Measurements from ENCODE around the gene RHOJ.
"Not testable (repeated sequence)": the region's sequence is repeated elsewhere in the genome, so short reads cannot be mapped to it uniquely, and the experiment has no call there.

RHOJ gene

DNA sequence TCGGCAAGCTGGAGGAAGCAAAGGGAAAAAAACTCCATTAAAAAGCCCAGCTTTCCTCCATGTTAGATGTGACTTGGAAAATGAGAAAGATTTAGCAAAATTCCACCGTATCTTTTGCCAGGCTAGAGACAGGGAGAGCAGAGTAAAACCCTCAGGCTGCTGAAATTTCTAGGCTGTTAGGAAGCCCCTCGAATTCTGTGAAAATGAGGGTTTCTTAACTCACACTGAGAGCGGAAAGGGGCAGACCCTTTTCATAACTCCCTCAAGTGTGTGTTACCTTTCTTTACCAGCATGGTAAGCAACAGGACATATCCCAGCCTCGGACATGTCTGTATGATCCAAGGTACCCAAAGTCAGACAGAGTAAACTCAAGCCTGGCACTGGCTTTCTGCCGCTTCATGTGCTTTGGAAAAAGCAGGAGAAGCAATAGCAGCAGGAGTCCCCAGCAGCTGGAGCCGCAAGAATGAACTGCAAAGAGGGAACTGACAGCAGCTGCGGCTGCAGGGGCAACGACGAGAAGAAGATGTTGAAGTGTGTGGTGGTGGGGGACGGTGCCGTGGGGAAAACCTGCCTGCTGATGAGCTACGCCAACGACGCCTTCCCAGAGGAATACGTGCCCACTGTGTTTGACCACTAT is at the start of gene RHOJ:
Gene RHOJ (plus strand): TSS at position 37 of the 637 bp plus-strand sequence. CDS start 427 bp downstream, at position 464.
- no peak for DNase-seq

DNA sequence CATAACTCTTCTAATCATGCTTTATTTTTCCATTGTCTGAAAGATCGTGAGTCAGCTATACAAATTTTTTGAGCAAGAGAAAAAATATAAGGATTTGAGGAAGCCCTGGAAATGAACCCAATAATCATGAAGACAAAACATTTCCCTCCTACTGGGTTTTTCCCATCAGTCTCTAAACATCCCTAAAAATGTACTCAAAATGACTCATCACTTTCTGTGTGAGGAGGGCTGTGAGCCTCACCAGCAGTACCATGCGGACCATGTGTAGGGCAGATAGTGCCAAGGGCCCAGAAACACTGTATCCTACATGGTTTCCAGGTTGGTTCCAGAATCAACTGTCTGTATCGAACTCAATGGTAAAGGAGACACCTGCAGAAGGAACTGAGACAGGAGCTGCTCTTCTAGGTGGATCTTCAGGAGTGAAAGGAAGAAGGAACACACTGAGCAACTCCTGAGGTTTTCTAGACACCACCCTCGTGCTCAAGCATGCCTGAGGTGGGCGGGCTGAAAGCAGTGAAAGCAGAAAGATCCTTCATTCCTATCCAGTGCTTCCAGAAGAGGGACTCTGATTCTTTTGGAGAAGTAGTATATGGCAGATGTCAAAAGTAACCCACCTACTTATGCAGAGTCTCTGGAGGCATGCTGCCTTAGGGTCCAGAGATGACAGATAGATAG is 48.6 kb upstream of the RHOJ start:
- DNase-seq: no peak

DNA sequence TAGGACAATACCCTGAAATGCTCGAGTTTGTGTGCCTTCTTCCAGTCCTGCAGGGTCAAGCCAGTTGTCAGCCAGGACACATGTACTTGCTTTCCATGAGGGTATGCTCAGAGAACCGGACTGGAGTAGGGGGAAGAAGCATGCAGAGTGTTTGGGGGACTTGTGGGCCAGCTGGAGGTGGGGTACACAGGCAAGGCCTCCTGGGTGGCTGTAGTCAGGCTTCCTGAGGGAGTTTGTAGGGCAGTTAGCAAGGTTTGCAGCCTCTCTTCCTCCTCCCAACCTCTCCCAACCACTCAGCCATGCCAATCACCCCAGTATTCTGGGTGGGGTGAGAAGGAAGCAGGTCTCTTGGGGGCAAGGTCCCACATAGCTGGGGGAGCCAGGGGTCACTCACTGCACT is 47.0 kb upstream of the RHOJ start:
- no peak for DNase-seq

DNA sequence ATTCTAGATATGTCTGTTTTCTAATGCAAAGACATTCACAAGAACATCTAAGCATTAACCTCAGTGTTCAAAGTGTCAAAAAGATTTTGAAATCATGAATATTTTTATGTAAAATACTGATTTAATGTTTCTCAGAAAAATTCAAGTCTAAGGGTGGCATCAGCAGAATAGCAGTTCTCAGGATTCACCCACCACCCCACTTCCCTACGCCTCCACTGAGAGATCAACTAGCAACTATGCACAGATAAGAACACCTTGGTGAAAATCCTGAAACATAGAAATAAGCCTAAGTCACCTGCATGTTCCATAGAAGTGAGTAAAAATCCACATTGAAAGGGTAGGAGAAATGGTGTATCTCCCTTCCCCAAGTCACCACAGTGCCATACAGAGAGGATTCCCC is 40.9 kb upstream of the RHOJ start:
- no peak for DNase-seq

DNA sequence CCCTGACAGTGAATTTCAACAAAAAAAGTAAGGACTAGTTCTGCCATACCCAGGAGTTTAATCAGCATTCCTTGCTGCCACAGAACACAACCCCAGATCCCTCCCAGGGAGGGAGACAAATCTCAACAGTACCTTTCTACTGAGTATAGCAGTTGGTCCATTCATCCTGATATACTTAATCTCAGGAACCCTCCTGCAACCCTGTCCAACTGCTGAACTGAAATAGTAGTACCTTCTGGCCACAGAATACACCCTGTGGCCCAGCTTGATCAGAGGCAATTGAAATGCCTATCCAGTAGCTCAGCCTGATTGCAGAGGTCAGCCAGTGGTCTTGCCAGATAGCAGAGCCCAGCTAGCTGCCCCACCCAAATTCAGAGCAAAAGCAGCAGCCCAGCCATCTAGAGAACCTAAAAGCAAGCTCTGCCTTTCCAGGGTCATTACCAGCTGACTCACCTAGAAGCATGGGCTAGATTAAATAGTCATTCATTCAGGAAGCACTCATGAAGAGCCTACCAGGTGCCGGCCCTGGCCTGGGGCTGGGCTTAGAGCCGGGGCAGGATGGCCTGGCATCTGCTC is 40.0 kb upstream of the RHOJ start:
- no peak for DNase-seq

DNA sequence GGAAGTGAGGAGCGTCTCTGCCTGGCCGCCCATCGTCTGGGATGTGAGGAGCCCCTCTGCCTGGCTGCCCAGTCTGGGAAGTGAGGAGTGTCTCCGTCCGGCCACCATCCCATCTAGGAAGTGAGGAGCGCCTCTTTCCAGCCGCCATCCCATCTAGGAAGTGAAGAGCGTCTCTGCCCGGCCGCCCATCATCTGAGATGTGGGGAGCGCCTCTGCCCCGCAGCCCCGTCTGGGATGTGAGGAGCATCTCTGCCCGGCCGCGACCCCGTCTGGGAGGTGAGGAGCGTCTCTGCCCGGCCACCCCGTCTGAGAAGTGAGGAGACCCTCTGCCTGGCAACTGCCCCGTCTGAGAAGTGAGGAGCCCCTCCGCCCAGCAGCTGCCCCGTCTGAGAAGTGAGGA is 39.0 kb upstream of the RHOJ start:
- not testable (repeated sequence) for DNase-seq

DNA sequence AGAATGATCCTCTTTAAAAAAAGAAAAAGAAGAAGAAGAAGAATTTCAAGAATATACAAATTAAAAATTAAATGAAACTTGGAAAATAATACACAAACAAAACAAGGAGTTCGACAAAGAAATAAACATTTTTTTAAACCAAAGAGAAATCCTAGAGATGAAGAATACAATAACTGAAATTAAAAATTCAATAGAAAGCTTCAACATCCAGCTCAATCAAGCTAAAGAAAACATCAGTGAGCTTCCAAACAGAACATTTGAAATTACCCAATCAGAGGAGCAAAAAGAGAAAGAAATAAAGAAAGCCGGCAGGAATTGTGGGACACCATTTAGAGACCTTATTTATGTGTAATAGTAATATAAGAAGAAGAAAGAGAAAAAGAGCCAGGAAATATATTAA is 37.2 kb upstream of the RHOJ start:
- DNase-seq: no peak

DNA sequence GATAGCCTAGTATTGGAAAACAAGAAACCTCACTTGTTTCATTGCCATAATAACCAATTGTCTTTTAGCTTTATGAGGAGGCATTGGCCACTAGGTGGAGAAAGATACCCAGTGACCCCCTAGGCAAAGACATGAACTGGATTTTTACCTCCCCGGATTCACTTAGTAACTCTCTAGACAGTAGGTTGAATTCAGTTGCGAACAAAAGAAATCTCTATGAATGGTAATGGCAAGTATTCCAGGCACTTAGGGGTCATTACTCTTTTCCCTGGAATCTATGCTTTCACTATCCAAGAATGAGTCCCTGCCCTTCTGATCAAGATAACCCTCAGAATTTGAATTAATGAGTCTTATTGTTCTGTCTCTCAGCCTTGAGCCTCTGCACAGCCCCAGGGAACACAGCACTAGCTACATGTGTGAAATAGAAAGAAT is 29.5 kb upstream of the RHOJ start:
- DNase-seq: no peak

DNA sequence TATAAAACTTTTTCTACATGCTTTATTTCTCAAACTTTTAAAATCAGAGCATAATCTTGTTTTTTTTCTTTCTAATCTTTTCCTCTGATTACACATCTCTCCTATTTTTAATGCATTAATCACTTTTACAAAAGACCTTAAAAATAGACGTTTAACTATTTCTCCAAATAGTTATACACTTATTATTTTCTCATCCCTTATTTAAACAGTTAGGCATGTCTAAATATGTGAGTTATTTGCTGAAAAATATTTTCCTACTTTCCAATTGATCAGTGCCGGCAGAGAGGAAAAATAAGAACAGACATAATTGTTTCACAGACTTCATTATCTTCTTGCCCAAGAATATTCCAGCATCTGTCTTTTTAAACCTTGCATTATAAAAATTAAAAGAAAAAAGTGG is 28.7 kb upstream of the RHOJ start:
- DNase-seq: no peak

DNA sequence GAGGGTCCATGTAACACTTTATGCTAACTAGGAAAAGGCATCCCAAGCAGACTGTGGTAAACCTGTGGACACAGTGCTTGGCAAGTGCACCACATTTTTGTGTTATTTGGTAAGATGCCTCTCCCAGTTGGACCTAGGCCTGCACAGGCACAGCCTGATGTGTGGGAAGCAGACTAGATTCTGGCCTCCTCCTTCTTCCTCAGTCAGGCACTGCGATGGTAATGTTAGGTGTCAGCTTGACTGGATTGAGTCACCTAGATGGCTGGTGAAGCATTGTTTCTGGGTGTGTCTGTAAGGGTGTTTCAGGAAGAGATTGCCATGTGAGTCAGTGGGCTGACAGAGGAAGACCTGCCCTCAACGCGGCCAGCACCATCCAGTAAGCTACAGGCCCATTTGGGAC is 25.3 kb upstream of the RHOJ start:
- DNase-seq: no peak

DNA sequence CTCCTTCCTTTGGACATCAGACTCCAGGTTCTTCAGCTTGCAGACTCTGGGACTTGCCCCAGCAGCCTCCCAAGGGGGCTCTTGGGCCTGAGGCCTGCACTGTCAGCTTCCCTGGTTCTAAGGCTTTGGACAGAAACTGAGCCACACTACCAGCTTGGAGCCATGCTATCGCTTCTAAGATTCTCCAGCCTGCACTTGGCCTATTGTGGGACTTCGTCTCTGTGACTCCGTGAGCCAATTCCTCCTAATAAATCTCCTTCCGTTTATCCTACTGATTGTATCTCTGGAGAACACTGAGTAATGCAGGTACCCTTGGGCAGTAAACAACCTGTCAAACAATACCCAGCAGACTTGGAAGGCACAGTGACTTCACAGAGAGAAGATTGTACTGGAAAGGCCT is 24.9 kb upstream of the RHOJ start:
- DNase-seq: no peak

DNA sequence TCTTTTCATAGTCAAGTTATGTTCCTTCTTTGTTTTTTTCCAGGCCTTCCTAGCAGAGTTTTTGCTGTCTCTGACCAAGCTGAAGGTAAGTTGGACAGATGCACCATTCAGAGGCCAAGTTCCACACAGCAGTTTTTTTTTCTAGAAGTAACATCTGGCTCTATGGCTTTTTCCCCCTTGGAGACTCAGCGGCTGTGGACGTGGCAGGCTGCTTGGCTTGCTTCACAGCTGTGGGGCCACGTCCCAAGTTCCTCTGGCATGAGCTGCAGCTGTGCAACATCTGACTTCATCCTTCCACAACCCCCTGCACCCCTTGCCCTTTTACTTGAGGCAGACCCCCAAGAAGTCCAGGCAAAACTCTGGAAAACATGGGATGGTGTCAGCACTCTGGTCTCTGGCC is 24.2 kb upstream of the RHOJ start:
- DNase-seq: no peak

DNA sequence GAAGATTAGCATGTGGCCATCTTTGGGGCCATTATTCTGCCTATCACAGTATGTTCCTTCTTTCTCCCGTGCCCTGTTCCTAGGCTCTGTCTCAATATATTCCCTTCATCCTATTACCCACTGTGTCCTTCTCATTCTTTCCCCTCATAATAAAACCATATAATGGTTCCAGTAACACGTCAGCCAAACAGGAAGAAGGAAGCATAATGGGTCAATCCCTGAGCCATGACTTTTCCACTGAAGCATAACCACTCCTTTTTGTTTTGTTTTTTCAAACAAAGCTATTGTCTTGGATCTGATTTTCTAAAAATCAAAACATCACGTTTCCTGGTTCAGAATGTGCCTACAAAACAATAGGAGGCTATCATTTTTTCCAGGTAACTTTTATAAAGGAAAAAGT is 21.3 kb upstream of the RHOJ start:
- no peak for DNase-seq

DNA sequence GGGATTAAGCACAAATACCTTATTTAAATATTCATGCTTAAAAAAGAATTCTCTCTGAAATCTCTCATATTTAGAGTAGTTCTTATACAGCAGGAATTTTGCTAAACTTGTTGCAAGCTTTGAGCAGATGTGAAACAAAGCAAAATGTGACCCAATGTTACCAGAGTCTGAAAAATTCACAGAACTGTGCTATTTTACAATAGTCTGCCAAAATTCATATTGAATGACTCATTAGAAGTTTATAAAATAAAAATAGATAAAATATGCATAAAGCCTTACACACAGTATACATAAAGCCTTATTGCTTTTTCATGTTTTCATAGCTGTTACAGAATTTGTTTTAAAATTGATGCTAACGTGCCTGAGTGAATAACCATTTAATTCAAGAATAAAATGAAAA is 17.8 kb upstream of the RHOJ start:
- no peak for DNase-seq

DNA sequence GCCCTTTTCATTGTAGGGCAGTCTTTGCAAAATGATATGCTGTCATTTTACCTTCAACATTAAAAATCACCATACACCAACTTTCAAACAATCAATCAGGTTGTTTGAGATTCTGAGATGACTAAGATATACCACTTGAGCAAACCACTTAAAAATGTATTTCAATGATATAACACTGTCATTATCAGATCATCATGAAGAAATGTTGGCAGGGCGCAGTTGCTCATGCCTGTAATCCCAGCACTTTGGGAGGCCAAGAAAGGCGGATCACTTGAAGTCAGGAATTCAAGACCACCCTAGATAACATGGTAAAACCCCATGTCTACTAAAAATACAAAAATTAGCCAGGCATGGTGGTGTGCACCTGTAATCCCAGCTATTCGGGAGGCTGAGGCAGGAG is 13.0 kb upstream of the RHOJ start:
- DNase-seq: no peak

DNA sequence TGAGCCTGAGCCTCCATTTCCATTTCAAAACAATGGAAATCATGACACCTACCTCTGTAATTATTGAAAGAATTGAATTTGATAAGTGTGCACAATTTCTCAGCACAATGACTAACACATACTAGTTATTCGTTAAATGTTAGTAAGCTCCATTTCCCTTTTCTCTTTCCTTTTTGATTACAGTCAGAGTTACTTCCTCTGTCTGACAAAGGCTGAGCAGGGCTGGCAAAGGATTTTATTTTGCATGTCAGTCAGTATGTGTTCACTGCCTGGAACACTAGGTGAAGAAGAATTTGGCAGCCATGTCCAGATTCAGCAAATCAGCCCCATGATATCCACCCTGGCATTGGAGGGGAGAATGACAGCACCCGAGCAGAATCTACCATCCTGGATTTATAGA is 12.2 kb upstream of the RHOJ start:
- no peak for DNase-seq

DNA sequence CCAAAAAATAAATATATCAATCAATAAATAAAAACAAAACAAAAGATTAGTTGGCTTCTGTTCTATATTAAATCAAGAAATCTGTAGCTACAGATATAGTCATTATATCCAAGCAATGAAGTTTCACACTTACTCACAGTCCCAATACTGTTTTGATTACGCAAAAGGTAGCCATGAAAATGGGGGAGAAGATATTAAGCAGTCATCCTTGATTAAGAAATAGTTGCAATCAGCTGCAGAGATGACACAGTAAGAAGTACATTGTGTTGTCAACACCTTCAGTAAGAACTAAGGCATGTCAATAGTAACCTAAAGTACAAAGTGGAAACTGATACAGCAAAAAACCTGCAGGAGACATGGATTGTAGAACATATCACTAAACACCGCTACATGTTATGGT is 11.0 kb upstream of the RHOJ start:
- no peak for DNase-seq

DNA sequence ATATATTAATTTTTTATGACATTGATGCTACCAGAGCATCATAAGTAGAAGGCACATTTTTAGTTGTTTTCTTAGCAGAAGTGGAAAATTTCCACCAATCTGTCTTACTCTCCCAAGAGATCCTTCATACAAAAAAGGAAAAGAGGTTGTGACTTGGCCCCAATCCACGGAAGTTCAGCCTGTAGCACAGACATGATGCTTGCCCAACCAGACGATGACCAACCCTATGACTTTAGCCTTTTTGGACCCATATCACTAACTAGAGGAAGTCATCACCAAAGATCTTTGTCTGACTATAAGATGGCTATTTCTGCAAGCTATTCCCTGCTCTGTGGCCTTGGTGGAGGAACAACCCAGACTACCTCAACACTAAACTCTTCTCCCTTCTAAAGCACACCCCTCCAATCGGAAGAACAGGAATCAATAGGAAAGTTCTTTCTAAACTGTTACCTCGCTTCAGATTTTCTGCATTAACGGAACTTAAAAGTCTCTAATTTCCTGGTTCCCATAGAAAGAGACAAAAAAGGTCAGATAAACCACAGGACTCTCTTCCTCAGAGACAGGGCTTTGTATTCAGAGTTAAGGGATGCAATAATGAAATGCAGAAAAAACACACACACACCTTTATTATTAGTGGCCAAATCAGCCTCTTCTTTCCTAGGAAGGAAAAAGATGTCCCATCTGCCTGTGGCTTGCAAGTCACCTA is 4.1 kb upstream of the RHOJ start:
- no peak for DNase-seq

DNA sequence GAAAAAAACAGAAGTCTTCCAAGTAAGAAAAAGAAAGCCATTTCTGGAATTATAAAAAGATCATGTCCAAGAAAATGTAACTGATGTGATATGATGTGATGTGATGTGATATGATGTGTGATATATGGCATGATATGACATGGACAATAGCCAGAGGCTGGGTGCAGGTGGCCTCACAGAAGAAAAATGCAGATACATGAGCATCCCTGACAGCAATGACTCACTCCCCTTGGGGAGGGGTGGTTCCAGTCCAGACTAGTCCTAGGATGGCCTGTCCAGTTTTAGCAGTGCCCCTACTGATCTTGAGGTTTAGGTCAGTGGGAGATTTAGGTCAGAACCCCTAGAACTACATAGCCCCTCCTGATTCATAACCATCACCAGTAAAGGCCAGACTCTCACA is 3.5 kb upstream of the RHOJ start:
- DNase-seq: no peak

DNA sequence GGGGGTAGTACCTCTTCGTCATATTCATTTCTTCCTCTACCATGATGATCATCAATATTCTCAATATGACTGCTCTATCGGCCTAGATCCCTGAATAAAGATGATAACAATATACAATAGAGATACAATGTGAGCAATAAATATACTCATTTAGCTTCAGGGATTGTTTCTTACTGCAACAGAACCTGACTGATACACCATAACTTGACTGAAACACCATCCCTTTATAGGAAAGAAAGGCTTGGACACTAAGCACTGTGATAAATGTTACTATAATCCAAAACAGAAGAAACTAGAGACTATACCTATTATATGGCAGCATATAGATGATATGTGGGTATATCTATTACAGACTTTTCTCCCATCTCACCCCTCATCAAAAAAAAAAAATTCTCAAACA is 1.2 kb upstream of the RHOJ start:
- DNase-seq: no peak

DNA sequence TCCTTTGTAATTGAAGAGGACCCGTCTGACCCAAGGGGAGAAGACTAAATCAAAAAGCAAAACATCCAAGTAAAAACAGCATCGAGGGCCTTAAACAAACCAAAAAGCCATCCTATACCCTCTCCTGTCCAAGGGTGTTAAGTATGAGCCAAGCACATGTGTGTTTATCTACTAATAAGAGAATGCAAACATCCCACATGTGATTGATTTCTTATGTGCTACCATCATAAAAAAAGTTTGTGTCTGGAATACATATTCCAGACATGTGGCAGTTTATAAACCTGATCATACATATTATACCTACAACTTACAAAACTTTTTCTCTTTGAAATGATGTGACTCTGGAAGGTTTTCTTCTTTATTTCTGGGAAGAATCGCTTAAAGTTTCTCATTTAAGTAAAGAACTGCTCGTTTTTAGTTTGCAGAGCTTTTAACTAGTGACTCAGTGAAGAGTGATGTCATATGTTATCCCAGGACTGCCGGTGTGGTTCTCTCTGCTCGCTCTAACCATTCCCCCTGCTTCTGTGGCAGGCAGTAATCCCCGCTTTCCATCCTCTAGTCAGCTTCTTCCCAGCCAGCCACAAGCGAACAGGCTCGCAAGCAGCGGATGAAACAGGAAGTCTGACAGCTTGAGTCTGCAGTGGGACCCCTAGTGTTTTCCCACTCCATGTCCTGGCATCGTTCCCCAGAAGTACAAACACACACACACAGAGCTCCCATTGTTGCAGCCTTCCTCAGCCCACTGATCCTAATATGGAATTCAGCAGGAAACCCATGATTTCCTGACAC is 431 bp upstream of the RHOJ start:
- no peak for DNase-seq

DNA sequence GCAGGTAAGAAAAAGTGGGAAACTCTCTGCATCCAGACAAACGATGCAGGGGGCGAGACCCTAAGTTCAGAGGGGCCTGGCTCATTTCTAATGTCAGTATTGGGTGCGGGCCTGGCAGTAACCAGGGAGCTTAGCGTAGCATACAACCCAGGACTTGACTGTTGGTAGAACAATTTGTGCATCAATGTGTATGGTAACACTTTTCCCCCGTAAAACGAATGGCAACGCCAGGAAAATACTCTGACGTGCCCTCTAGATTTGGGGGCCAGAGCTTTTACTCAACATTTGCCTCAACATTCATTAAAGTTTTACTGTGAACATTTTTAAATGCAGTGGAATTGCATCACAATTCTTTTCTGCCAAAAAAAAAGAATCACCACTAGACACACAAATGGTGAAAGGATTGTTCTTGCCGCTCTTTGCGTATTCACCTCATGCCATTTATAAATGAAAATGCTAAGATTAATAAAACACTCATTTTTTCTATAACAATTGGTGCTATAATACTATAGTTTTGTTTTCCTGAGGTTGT is 867 bp downstream of the RHOJ start:
- DNase-seq: no peak

DNA sequence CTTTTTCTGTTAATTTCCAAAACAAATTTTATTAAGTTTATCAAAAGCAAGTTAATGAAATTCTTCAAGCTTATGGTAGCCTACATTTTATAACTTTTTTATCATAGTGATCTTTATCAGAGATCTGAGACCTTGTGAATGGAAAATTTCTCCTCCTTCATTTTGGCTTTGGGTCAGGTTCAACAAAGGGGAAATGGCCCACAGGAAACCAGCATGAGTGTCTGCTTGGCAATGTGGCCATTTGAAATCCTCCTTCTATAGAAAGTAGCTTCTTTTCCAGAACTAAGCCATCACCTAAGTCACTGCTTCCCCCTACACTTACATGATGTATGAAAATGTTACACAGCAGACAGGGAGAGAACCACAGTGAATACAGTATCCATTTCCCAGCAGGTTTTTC is 1.6 kb downstream of the RHOJ start:
- DNase-seq: no peak
